Nucleus accumbens (tissue), 56 donors: ENCODE measurements around the gene SLC16A13.
"Not testable (repeated sequence)": the region's sequence is repeated elsewhere in the genome, so short reads cannot be mapped to it uniquely, and the experiment has no call there.

Experiments
- DNase-seq, 56 donors: peaks; one replicate each; lab custom pipeline; 2025; lab: John Stamatoyannopoulos, UW

Gene SLC16A13

DNA sequence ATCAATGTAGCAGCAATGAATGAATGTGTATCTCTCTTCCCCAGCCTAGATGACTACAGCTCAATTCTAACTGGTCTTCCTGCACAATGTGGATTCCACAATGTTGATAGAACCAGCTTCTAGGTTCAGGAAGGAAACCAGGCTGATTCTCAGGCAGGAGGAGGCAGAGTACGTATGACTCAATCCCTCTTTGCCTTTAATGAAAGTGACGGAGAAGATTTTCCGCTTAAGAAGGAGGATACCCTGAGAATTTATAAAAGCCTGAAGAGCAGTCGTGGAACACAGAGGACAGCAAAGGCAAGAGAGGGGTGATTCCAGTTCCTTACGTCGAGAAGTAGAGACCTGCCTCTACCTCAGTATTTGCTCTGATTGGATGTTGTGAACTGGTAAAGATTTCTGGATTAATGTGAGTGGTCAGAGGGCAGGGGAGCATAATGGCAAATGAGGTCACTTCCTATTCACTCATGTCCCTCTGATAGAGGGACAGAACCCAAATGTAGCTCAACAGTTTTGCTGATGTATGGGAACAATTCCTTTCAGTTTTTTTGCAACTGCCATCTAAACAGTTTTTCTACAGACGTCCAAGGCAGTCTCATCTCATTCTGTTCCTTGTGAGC, 23.1 kb downstream of the SLC16A13 start:
- DNase-seq, result no peak

DNA sequence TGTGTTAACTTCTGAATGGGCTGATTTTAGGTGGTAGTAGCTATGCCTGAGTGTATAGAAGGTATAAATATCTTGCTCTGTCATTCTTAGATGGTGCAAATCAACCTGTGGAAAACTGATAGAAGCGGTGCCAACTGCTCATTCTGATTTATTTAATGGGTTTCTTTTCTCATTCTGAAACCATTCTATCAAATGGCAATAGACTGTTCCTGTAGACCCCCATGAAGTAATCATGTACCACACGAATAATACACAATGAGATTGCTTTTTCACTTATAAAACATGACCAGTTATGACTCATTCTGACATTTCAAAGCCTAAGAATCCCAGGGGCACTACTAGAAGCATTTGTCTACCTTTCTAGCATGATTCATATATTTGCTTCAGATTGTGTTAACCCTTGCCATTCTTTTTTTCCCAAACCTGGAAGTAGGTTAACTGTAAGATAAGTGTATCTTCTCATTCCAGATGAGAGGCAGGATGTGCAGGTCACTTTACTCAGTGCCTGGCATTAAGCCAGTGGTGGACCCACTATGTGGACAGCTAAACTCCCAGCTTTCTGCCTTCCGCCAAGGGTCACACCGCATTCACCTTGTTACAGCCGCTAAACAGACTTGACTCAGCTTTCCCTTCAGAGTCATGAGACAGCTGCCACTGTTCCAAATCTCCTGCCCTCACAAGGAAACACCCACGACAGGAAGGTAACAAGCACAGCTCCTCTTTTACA, 24.5 kb downstream of the SLC16A13 start:
- peak in 16 of 56 donors; percentile 7 to 52 (median 29) for DNase-seq

DNA sequence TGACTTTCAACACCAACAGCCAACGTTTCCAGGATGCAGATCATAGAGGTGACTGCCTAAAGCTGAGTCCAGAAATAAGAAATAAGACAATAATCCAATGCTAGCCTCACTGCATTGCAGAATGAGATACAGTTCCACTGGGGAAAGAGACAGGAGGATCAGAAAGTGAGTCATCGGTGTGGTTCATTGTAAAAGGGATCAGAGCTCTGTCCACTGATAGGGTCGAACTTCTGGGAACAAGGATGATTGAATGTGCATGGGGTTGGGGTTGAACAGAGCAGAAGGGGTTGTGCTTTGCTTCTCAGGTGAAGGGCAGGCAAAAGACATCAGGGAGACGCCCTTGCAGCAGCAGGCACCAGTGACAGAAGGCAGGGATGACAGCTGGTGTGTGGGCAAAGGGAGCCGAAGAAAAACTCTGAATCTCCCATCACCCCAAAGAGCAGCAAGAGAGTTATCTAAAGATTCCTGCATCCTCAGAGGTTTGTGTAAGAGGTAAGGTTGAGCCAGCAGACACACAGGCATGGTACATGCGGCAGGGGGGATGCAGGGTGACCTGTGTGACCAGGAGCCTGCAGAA, 27.8 kb downstream of the SLC16A13 start:
- DNase-seq, result peak in 7 of 56 donors; percentile 13 to 33 (median 23)

DNA sequence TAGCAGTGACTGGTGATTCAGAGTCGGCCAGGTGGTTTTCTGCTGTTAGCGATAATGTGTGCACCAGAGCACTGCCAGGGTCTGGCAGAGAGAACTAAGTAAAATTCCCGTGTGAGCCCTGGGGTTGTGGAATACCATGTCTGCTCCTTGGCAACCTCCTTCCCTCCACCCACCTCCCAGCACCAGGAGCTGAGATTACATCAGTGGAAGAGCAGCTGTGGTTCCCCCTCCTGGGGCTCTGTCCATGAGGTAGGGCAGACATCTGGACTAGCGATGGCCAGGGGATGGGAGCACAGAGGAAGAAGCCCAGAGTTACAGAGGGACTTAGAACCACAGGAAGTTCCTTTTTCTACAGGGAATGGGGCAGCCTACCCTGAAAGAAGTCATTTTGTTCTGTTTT, 28.4 kb downstream of the SLC16A13 start:
- no peak for DNase-seq

DNA sequence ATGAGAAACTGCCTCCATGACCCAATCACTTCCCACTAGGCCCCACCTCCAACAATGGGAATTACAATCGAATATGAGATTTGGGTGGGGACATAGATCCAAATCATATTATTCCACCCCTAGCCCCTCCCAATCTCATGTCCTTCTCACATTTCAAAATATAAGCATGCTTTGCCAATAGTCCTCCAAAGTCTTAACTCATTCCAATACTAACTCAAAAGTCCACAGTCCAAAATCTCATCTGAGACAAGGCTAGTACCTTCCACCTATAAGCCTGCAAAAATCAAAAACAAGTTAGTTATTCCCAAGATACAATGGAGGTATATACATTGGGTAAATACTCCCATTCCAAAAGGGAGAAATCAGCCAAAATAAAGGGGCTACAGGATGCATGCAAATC, 31.4 kb downstream of the SLC16A13 start:
- no peak for DNase-seq

DNA sequence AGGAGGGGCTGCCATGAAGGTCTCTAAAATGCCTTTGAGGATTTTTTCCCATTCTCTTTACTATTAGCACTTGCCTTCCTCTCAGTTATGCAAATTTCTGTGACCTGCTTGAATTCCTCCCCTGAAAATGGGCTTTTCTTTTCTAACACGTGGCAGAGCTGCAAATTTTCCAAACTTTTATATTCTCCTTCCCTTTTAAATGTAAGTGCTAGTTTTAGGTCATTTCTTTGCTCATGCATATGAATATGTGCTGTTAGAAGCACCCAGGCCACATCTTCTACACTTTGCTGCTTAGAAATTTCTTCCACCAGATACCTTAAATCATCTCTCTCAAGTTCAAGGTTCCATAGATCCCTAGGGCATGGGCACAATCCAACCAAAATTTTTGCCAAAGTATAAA, 32.5 kb downstream of the SLC16A13 start:
- no peak for DNase-seq

DNA sequence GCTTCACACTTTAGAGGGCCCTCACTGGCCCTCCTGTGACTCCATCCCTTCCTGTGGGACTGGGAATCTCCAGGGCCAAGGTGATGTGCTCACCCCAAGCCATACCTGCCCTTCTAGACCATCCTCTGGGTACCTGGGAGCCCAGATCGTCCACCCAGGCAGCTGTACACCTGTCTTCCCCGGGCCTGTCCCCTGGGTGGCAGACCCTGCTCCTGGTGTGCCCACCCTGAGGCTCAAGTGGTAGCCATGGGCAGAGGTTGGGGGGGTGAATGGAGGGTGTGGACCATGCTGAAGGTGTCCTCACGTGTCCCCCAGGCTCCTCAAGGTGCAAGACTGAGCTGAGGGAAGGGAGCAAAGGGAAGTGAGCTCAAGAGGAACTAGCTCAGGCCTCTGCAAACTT, 34.9 kb downstream of the SLC16A13 start:
- DNase-seq, result no peak

DNA sequence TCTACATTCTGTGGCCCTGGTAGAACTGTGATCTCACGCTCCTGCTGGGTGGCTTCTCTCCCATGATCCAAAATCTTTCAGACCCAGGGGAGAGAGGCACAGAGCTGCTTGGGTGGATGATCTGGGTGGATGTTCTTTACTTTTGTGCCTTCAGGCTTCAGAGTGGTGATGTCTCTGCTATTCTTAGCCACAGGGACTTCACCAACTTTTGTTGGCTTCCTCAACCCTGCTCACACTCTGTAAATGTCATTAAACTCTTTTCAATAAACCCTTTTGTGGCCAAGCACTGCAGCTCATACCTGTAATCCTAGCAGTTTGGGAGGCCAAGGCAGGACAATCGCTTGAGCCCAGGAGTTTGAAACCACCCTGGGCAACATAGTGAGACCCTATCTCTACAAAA, 36.6 kb downstream of the SLC16A13 start:
- DNase-seq, result no peak

DNA sequence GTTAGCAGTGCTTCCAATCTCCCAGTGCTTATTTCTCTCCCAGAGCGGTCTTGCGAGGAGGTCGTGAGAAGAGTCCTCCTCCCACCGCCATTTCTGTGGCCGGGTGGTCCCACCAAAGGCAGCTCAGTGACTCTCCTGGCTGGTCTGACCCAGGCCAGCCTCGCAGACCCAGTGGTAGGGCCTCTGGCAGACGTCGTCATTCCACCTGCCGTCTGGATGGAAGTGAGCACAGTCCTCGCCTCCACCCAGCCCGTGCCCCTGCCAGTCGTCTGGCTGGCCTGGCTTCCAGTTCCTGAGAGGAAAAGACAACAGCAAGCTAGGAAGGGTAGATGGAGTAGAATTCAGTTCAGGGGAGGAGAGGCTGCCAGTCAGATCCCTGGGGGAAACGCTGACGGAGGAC, 39.1 kb downstream of the SLC16A13 start:
- no peak for DNase-seq

DNA sequence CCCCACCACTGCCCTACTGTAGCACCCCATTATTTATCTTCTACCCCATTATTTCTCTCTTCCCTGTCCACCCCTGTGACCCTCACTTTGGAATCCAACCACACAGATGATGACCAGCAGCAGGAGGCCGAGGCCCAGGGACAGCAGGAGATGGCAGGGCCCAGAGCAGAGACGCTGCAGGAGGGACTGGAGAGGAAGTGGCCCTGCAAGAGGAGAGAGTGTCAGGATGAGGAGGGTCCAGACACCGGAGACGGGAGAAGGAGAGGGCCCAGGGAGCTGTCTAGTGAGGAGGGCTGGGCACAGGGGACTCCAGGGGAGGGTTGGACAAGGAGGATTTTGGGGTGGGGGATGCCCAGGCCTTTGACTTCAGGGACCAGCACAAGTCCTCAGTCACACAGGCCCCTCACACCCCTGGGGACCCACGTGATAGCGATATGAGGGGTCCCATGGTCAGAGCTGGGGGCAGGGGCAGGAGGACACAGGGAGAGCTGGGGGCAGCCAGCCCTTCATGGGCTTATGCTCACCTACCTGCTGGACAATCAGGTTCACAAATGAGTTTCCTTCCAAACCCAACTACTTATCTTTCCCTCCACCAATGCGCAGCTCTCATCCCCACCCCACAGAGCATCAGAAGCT, 42.2 kb downstream of the SLC16A13 start:
- no peak for DNase-seq

DNA sequence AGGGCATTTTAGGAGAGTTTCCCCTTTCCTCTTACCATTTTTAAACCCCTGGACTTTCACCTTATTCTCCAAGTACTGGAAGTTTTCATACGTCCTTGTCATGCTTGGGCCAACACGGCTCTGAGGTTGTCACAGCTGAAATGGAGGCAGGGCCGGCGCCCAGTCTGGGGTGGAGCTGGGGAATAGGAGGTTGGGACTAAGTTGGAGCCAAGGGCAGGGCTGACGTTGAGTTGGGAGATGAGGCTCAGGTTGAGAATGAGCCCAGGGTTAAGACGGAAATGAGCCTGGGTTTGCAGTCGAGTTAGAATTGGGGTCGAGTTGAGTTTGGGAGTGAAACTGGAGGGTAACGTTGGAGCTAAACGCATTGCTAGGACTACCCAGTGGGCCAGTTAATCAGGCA, 42.9 kb downstream of the SLC16A13 start:
- no peak for DNase-seq

DNA sequence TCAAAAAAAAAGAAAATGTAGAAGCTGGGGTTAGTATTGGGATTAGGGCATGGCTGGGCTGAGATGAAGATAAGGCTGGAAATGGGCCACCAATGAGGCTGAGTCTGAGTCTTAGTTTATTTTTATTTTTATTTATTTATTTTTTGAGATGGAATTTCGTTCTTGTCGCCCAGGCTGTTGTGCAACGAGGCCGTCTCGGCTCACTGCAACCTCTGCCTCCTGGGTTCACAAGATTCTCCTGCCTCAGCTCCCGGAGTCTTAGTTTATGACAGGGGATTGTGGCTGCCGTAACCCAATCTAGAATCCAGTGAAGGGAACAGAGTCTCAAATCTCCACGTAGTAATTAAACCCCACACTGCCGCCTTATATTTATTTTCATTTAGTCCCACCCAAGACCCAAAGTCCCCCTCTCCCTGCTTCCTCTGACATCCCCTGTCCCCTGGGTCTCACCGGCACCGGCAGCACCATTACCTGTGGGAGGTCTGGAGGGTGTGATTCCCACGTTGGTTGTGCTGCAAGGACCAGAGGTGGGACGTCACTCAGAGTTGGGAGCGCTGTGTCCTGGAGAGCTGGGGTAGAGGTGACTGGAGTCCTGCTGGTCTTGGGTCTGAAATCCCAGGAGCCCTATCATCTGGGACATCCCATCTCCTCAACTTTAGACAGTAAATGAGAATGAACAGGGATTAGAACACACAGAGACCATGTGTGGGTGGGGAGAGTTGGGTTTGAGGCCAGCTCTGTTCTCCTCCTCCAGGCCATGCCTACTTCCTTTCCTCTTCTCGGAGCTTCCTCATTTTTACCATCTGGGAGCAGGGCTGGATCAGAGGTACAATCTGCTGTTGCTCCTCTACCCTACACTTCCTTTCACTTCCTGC, 44.0 kb downstream of the SLC16A13 start, which contains the start of gene CLEC10A:
Gene CLEC10A (minus strand): TSS at position 671 of the 875 bp plus-strand sequence. CDS start 1,439 bp downstream, outside the sequence.
- no peak for DNase-seq

DNA sequence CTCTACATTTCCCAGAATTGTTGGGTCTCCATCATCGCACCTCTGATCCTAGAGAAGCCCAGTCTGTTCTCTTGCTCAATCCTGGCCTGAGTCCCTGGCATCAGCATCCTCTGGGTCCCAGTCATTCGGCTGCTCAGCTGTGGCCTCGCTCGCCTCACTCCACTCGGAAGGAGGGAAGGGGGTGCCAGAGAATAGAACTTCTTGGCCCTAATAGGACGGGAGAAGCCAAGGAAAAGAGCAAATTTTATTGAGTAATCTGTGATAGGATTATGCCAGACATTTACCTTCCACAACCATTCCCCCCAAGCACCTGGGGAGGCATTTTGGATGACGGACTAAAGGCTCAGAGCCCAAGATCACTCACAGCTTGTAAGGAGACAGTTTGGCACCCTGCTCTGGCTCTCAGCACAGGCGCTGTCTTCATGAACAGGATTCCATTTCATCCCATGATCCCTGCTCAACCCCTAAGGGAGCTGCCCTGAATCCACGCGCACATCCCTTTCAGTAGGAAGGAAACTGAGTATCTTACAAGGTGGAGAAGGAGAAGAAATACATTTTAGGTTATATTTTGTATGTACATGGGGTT, 44.7 kb downstream of the SLC16A13 start:
- no peak for DNase-seq

DNA sequence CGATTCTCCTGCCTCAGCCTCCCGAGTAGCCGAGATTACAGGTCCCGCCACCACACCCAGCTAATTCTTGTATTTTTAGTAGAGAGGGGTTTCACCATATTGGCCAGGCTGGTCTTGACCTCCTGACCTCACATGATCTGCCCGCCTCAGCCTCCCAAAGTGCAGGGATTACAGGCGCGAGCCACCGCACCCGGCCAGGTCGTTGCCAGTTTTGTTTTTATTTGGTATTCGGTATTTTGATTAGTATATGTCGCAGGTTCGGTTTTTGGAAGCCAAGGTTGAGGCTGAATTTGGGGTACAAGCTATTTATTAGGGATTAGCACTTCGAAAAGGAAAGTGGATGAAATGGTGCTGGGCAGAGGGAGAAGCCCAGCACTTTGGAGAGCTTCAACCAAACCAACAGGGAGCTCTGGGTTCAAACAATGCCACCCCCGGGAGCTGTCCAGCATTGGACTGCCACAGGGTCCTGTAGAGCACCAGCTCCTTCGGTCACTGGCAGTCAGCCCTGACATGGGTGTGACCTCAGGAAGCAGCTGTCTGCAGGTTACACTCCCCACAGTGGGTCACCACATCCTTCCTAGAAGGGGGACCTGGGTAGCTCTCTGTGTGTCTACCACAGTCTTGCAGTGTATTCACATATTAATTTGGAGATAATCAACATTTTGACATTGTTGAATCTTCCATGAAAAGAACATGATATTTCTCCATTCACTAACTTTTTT, 45.7 kb downstream of the SLC16A13 start:
- DNase-seq, result no peak

DNA sequence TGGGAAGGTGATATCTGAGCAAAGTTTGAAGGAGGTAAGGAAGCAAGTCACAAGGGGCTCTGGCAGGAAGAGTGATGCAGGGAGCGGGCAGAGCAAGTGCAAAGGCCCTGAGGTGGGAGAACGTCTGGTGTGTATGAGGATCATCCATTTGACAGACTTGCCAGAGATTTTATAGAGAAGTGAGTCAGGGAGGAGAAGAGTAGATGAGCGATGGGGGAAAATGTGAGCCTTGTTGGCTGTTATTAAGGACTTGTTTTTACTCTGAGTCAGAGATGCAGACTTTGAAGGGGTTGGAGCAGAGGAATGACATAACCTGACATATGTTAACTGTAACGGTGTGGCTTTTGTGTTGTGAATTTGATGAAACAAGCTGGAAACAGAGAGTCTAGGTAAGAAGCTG, 47.8 kb downstream of the SLC16A13 start:
- DNase-seq, result no peak

DNA sequence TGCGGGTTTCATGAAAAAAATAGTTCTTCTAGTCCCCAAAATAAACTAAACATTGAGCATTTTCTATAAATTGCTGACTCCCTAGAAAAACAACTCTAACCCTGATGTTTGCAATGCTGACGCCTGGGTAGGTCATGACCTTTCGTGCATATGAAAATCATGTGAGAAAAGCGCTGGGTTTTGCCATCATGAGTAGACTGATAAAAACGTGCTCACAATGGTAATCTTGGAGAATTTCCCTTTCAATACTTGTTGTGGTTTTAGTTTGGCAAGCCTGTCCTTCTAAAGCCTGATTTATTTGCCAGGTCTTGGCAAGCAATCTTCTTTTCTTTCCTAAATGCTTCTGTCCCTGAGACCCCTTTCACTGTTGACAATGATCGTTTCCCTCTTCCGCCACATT, 48.3 kb downstream of the SLC16A13 start:
- no peak for DNase-seq

DNA sequence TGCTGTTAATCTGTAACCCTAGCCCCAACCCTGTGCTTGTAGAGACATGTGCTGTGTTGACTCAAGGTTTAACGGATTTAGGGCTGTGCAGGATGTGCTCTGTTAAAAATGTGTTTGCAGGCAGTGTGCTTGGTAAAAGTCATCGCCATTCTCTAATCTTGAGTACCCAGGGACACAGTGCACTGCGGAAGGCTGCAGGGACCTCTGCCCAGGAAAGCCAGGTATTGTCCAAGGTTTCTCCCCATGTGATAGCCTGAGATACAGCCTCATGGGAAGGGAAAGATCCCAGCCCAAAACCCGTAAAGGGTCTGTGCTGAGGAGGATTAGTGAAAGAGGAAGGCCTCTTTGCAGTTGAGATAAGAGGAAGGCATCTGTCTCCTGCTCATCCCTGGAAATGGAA, 52.6 kb downstream of the SLC16A13 start:
- DNase-seq, result not testable (repeated sequence)

DNA sequence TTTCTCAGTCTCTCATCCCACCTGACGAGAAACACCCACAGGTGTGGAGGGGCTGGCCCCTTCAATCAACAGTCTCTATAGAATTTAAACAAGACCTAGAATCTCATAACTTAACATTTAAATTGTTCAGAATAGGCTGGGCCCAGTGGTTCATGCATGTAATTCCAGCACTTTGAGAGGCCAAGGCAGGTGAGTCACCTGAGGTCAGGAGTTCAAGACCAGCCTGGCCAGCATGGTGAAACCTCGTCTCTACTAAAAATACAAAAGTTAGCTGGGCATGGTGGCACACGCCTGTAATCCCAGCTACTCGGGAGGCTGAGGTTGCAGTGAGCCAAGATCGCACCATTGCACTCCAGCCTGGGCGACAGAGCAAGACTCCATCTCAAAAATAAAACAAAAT, 53.8 kb downstream of the SLC16A13 start:
- not testable (repeated sequence) for DNase-seq
